GM12872 (cell line): ENCODE data around the gene RAD21L1.

Experiments used
- TF ChIP-seq, protein P1 (sequence below): IDR thresholded peaks from 3 replicates; pipeline ENCODE4 v1.5.1; 2011; ENCODE audit warnings: low read depth, mild to moderate bottlenecking, low read length, moderate library complexity; ENCODE audit not compliant: insufficient read depth

RAD21L1 gene

DNA sequence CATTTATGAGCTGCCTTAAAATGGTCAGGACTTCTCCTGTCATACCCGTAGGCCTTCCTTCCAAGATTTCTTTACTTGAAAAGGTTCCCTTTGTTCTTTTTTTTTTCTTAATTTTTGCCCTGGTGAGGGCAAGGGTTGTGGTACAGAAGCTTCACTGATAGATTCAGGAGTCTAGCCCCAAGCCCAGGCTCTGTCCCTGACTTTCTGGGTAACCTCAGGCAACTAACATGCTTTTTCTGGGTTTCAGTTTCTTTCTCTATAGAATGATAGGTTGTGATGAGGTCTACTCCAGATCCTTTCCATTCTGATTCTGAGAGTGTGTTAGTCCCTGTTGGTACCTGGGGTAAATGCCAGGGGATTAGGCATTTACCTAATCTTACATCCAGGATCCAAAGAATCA is 61.5 kb downstream of the RAD21L1 start:
- TF ChIP-seq, protein P1, sequence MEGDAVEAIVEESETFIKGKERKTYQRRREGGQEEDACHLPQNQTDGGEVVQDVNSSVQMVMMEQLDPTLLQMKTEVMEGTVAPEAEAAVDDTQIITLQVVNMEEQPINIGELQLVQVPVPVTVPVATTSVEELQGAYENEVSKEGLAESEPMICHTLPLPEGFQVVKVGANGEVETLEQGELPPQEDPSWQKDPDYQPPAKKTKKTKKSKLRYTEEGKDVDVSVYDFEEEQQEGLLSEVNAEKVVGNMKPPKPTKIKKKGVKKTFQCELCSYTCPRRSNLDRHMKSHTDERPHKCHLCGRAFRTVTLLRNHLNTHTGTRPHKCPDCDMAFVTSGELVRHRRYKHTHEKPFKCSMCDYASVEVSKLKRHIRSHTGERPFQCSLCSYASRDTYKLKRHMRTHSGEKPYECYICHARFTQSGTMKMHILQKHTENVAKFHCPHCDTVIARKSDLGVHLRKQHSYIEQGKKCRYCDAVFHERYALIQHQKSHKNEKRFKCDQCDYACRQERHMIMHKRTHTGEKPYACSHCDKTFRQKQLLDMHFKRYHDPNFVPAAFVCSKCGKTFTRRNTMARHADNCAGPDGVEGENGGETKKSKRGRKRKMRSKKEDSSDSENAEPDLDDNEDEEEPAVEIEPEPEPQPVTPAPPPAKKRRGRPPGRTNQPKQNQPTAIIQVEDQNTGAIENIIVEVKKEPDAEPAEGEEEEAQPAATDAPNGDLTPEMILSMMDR, result no peak

DNA sequence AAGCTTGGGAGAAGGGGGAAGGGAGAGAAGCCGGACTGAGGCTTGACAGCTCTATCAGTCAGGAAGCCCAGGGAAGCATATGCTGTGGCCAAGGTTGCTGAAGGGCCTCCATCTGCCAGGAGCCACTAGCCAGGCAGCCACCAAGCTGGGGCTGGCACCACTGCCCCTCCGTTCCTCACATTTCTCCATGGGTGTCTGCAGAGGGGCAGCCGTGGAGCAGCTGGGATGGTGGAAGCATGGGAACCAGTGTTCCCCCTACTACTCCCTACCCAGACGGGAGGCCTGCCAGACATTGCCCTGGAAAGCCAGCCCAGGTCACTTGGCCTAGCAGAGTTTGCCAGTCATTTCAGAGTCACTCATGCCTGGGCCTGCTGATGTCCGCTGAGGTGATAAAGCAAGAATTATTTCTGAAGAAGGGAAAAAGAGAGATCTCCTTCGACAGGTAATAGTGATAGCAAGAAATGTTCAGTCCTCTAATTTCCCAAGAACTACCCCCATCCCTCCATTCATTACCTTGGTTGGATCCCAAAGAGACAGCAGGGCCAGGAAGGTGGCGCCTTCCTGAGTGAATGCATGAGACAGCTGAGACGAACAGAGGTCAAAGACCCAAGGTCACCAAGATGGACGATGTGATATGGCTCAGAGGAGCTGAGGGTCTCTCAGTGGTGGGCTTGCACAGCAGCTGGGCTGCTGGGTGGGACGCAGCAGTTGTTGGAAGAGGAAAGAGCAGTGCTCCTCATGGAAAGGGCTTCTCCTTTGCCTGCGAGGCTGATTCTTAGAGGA is 62.1 kb downstream of the RAD21L1 start:
- TF ChIP-seq, protein P1, result no peak

DNA sequence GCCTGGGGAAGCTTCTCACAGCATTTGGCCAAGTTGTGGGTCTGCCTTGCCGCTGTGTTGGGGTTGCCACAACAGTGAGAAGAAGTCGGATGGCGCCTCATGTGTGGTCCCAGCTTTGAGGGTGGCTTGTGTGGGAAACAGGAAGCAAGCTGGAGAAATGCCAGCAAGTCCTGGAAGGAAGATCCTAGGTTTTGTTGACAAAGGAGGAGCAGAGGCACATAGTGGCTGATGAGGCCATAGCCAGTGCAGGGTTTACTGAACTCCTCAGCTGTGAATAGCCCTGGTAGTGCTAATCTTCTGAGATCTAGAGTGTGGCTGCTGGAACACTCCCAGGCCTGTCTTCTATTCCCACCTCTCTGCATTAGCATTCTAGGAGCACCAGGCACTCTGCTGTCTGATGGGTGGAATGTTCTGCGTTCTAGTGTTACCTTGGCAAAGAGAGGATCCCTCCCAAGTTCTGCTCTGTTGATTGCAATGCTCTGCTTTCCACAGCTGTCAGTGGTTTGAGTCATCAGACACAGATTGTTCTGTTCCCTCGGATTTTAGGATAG is 65.4 kb downstream of the RAD21L1 start:
- TF ChIP-seq, protein P1, result no peak

DNA sequence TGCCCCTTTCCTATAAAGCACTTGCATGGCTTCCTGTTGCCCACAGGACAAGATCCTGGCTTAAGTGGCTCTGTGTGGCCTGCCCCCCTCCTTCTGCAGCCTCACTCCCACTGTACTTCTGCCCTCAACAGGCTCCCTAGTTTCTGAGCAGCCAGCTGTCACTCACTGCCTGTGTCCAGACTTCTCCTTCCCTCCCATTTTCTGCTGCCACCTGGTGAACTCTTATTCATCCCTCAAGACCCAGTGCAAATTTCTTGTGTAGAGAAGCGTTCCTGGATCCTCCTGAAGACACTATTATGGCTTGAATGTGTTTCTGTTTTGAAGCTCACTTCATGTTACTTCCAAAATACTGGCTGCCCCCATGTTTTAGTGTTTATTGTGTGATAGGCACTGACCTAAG is 66.8 kb downstream of the RAD21L1 start:
- TF ChIP-seq, protein P1, result no peak

DNA sequence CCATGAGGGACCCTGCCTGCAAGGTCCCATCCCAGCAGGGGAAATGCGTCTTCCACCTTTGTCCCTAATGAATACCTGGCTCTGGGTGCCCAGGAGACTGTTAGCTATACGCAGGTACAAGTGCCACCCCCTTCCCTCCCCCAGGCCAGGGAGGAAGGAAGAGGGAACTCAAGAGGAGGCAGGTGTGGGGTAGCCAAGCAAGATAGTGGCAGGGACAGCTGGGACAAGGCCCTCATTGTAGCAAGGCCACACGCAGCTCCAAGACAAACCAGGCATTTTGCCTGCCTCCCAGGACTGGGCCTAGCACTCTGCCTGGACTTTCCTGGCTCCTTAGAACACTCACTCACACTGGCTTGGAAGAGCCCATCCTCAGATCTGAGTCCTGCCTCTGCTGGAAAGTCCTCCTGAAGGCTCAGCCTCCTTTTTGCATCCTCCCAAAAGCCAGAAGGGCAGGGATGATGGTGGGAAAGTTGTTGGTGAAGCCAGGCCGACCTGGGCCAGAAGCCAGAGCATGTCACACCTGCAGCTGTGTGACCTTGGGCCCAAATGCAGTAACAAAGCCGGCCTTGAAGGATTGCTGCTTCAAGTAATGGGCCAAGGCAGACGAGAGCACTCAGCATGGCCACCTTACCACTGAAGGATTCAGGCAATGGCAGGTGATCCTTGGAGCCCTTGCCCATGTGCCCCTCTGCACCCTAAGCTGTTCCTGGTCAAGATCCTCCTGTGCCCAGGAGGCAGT is 68.0 kb downstream of the RAD21L1 start:
- TF ChIP-seq, protein P1, result no peak

DNA sequence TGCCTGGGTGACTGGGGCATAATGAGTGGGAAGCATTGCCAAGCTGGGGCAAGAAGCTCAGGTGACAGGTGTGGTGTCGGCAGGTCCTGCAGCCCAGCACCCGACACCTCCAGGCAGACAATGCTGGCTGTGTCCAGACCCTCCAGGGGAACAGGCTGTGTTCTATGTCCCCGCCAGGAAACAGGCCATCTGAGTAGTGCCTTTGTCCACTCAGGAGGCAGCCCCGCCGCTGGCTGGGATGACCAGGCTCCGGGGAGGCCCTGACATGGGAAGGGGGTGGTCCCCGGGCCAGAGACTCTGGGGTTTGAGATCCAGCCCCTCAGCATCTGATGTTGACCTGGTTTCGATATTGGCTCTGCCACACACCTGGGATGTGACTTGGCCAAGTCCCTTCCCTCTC is 68.7 kb downstream of the RAD21L1 start:
- TF ChIP-seq, protein P1, result no peak

GRCh38 chr20:1295276-1295930 is 69.6 kb downstream of the RAD21L1 start:
- TF ChIP-seq, protein P1, result no peak
